PC-9 (cell line): ENCODE results near the gene LGALS1. TPM values are rescaled to one million over a fixed set of nuclear protein-coding genes. Genes with fewer than 3 reads are reported as not detected.

Experiments
- BruUV-seq: library from RNA; stranded (reverse); fragments of 400-500 nt; replicated peaks from 2 replicates; lab custom pipeline; 2021; lab: Mats Ljungman, UMichigan
- CTCF ChIA-PET: fragments of 300-600 bp; sonication (Branson Sonifier 250); formaldehyde crosslinking; loops from one replicate; lab custom pipeline; 2022; ENCODE audit warnings: antibody characterized with exemption; lab: Charles Lee
- POLR2A ChIA-PET: fragments of 300-600 bp; sonication (Branson Sonifier 250); formaldehyde crosslinking; loops from one replicate; lab custom pipeline; 2022; ENCODE audit warnings: antibody characterized with exemption; ENCODE audit not compliant: unreplicated experiment; lab: Charles Lee
- DNase-seq, 2 experiments: peaks; one replicate each; pipeline versions ENCODE4 v3.0.0 to v3.0.0-alpha.2; 2015 to 2022; ENCODE audit warnings: mixed read lengths in 1 of 2
- H2AFZ ChIP-seq: fragments of 200-600 bp; sonication (generic); 2 replicates; pipeline ENCODE4 v1.8.1; 2017; ENCODE audit warnings: antibody characterized with exemption
- H3F3A ChIP-seq: fragments of 200-600 bp; sonication (generic); 2 replicates; pipeline ENCODE4 v1.8.1; 2017; ENCODE audit warnings: antibody characterized with exemption, mild to moderate bottlenecking, low read depth; ENCODE audit not compliant: insufficient read depth
- H3K27ac ChIP-seq: fragments of 200-600 bp; sonication (generic); 2 replicates; pipeline ENCODE4 v1.6.1; 2016; ENCODE audit warnings: mixed run types
- H3K27me3 ChIP-seq: fragments of 200-600 bp; sonication (generic); 2 replicates; pipeline ENCODE4 v1.6.1; 2016; ENCODE audit warnings: low read depth, mixed run types; ENCODE audit not compliant: insufficient read depth
- H3K36me3 ChIP-seq: fragments of 200-600 bp; sonication (generic); 2 replicates; pipeline ENCODE4 v1.6.1; 2016; ENCODE audit warnings: low read depth, mixed run types
- H3K4me1 ChIP-seq: fragments of 200-600 bp; sonication (generic); replicated peaks from 2 replicates; pipeline ENCODE4 v1.6.1; 2016; ENCODE audit warnings: mixed run types; ENCODE audit not compliant: insufficient read depth
- H3K4me2 ChIP-seq: fragments of 200-600 bp; sonication (generic); 2 replicates; pipeline ENCODE4 v1.6.1; 2017; ENCODE audit warnings: mixed run types
- H3K4me3 ChIP-seq: fragments of 200-600 bp; sonication (generic); 2 replicates; pipeline ENCODE4 v1.6.1; 2016; ENCODE audit warnings: mixed run types
- H3K79me2 ChIP-seq: fragments of 200-600 bp; sonication (generic); 2 replicates; pipeline ENCODE4 v1.6.1; 2017; ENCODE audit warnings: low read depth, mixed run types
- H3K9me2 ChIP-seq: fragments of 200-600 bp; sonication (generic); 2 replicates; pipeline ENCODE4 v1.8.1; 2017; ENCODE audit warnings: mild to moderate bottlenecking; ENCODE audit not compliant: insufficient read depth
- H3K9me3 ChIP-seq: fragments of 200-600 bp; sonication (generic); 2 replicates; pipeline ENCODE4 v1.8.1; 2016; ENCODE audit warnings: low read depth; ENCODE audit not compliant: insufficient read depth
- H4K20me1 ChIP-seq: fragments of 200-600 bp; sonication (generic); 2 replicates; pipeline ENCODE4 v1.8.1; 2017; ENCODE audit not compliant: insufficient read depth
- CTCF ChIP-seq: fragments of 200-600 bp; sonication (generic); conservative IDR thresholded peaks from 2 replicates; pipeline ENCODE4 v1.6.1; 2017; ENCODE audit warnings: mixed run types, antibody characterized with exemption, mild to moderate bottlenecking, moderate library complexity
- EZH2 ChIP-seq: fragments of 200-600 bp; sonication (generic); IDR thresholded peaks from 2 replicates; pipeline ENCODE4 v1.8.0; 2017; ENCODE audit warnings: antibody characterized with exemption, low read depth
- intact Hi-C: fragments of 100-400 bp; cut with micrococcal nuclease; formaldehyde crosslinking; loops from one replicate; pipeline ENCODE4 v1.10.0; 2022; ENCODE audit not compliant: unreplicated experiment
- total RNA-seq: library from RNA; stranded (reverse); gene quantifications from 2 replicates; pipeline ENCODE4 v1.2.3, GENCODE V29; 2021

LGALS1 gene
- total RNA-seq, 1 experiment from 2014 or later = 791 TPM

GRCh38 chr22:37725551-37726240 is 50.3 kb downstream of the LGALS1 start:
- no peaks in the 10 kb centered on the region for H3K79me2 ChIP-seq
- CTCF ChIA-PET = no interaction called here
- H3K27me3 ChIP-seq = no peaks in the 10 kb centered on the region
- H3K9me3 ChIP-seq = no peaks in the 10 kb centered on the region
- H3K9me2 ChIP-seq = no peaks in the 10 kb centered on the region
- POLR2A ChIA-PET = no interaction called here
- H3K27ac ChIP-seq = no peak overlapping the region
- no peak overlapping the region for H2AFZ ChIP-seq
- no TSS peak for BruUV-seq
- H3K4me1 ChIP-seq = peaks cover 12% of the 10 kb centered on the region; the same call in 1 of the 2 replicates
- intact Hi-C loops = no loop called here
- H3K4me2 ChIP-seq = no peak overlapping the region
- no peak for DNase-seq
- TF ChIP-seq EZH2 (no peak), CTCF (no peak)
- H3K4me3 ChIP-seq = no peak overlapping the region
- no peaks in the 10 kb centered on the region for H4K20me1 ChIP-seq
- peaks cover 14% of the 10 kb centered on the region; the same call in 1 of the 2 replicates for H3F3A ChIP-seq
- H3K36me3 ChIP-seq = no peaks in the 10 kb centered on the region

DNA sequence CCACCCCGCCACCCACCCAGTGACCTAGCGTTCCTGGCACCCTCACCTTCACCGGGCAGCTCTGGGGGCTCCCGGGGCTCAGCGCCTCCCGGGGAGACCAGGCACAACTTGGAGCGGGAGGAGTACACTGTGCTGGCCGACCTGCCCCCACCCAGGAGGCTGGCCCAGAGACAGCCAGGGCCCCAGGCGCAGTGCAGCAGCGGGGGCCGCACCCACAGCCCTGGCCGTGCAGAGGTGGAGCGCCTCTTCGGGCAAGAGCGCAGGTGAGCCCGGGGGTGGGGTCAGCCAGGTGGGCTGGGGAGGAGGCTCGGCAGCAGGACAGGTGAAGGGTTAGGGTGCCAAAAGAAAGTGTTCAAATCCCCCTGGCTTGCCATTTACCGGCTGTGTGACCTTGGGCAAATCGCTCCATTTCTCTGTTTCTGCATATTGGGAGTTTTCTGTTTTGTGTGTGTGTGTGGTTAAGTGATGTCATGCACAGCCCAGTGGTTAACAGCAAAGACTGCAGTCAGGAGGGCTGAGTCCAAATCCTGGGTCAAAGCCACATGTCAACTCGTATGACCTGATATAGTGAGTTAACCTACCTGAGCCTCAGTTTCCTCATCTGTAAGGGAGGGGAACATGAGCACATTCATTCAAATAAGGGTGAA is 50.9 kb downstream of the LGALS1 start:
- no TSS peak for BruUV-seq
- intact Hi-C loops = no loop called here
- no peaks in the 10 kb centered on the region for H3K36me3 ChIP-seq
- no peaks in the 10 kb centered on the region for H3K9me2 ChIP-seq
- no peak overlapping the region for H3K27ac ChIP-seq
- no peaks in the 10 kb centered on the region for H3K79me2 ChIP-seq
- peaks cover 12% of the 10 kb centered on the region; the same call in 1 of the 2 replicates for H3K4me1 ChIP-seq
- no peak for DNase-seq
- TF ChIP-seq EZH2 (no peak), CTCF (no peak; the same call in 1 of the 2 replicates)
- CTCF ChIA-PET = no interaction called here
- H3K27me3 ChIP-seq = no peaks in the 10 kb centered on the region
- H3K4me3 ChIP-seq = no peak overlapping the region
- POLR2A ChIA-PET = no interaction called here
- H3K4me2 ChIP-seq = no peak overlapping the region
- no peaks in the 10 kb centered on the region for H4K20me1 ChIP-seq
- H3F3A ChIP-seq = peaks cover 11% of the 10 kb centered on the region; the same call in 1 of the 2 replicates
- H3K9me3 ChIP-seq = no peaks in the 10 kb centered on the region
- no peak overlapping the region for H2AFZ ChIP-seq

GRCh38 chr22:37728620-37729019 is 53.2 kb downstream of the LGALS1 start:
- Histone ChIP-seq H3K27ac (no peak overlapping the region), H3K4me3 (no peak overlapping the region), H2AFZ (no peak overlapping the region), H3K9me2 (no peaks in the 10 kb centered on the region), H3K27me3 (no peaks in the 10 kb centered on the region), H3K4me1 (peaks cover 12% of the 10 kb centered on the region; the same call in 1 of the 2 replicates), H3K9me3 (no peaks in the 10 kb centered on the region), H4K20me1 (no peaks in the 10 kb centered on the region), H3F3A (peaks cover 18% of the 10 kb centered on the region), H3K79me2 (no peaks in the 10 kb centered on the region), H3K4me2 (no peak overlapping the region), H3K36me3 (no peaks in the 10 kb centered on the region)
- POLR2A ChIA-PET = no interaction called here
- DNase-seq = no peak
- CTCF ChIA-PET = interaction anchor here (0.5 to 0.7 kb wide), 3 partner anchors 9 to 190 kb away, joined by 3 to 5 read pairs (median 3); no protein-coding TSS in a partner anchor
- BruUV-seq = no TSS peak
- TF ChIP-seq EZH2 = no peak
- TF ChIP-seq CTCF = no peak
- intact Hi-C loops = no loop called here

Other genes with a start within 250 kb of the LGALS1 start
- gene ELFN2, start 248.2 kb upstream of the LGALS1 start, total RNA-seq = 30.8 and 36.6 TPM in 2 replicates
- 26.0 and 28.1 TPM in 2 replicates for gene MFNG, start 189.3 kb upstream of the LGALS1 start, total RNA-seq
- 63.9 and 76.7 TPM in 2 replicates for gene CARD10, start 156.2 kb upstream of the LGALS1 start, total RNA-seq
- gene CDC42EP1, start 115.2 kb upstream of the LGALS1 start, total RNA-seq = 94.0 and 110 TPM in 2 replicates
- not detected in 2 replicates for gene LGALS2, start 95.5 kb upstream of the LGALS1 start, total RNA-seq
- gene GGA1, start 66.8 kb upstream of the LGALS1 start, total RNA-seq = 99.2 and 102 TPM in 2 replicates
- 52.1 and 60.5 TPM in 2 replicates for gene SH3BP1, start 36.0 kb upstream of the LGALS1 start, total RNA-seq
- 10.9 and 13.5 TPM in 2 replicates for gene PDXP, start 16.9 kb upstream of the LGALS1 start, total RNA-seq
- 42.1 and 44.3 TPM in 2 replicates for gene NOL12, start 10.7 kb downstream of the LGALS1 start, total RNA-seq
- 170 and 172 TPM in 2 replicates for gene TRIOBP, start 21.4 kb downstream of the LGALS1 start, total RNA-seq
- 32.3 and 37.7 TPM in 2 replicates for gene GCAT, start 132.3 kb downstream of the LGALS1 start, total RNA-seq
- gene GALR3, start 147.7 kb downstream of the LGALS1 start, total RNA-seq = 0.31 and 0.45 TPM in 2 replicates
- 32.3 and 33.6 TPM in 2 replicates for gene ANKRD54, start 168.7 kb downstream of the LGALS1 start, total RNA-seq
- 566 and 582 TPM in 2 replicates for gene EIF3L, start 173.8 kb downstream of the LGALS1 start, total RNA-seq
- 113 and 126 TPM in 2 replicates for gene MICALL1, start 230.7 kb downstream of the LGALS1 start, total RNA-seq